DMS114 treated with DMSO at 0.1 percent for 48 hours (cell line): ENCODE results near the gene ACTN1.
"Not testable (repeated sequence)": the region's sequence is repeated elsewhere in the genome, so short reads cannot be mapped to it uniquely, and the experiment has no call there.

Source experiments
- DNase-seq: peaks from one replicate; lab custom pipeline; 2025; ENCODE audit not compliant: unreplicated experiment; lab: John Stamatoyannopoulos, UW

The ACTN1 gene

DNA sequence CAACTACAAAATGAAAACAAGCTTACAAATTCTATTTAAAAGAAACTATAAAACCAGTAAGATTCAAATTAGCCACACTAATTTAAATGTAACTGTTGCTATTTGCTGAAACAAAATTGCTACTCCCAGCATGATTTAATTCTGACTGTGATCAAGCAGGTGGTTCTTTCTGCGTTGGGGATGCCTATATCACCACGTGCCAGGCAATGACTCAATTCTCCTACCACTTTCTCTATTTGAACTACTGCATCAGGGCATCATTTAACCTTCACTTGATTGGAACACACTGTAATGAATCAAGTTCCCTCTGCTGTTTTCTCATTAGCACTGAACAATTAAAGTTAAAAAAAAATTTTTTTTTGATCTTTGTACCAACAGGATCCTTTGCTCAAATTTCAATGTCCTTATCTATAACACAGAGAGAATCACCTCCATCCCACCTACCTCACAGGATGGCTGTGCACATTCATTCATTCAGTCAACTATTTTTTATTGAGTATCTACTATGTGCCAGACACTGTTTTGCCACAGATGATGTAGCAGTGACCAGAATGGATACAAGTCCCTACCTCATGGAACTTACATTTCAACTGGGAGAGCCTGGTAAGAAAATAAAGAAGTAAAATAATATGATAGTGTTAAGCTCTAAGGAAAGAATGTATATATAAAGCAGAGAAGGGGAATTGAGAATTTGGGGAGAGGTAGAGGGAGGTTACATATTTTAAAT lies 8.0 kb upstream of the ACTN1 start:
- no peak for DNase-seq

DNA sequence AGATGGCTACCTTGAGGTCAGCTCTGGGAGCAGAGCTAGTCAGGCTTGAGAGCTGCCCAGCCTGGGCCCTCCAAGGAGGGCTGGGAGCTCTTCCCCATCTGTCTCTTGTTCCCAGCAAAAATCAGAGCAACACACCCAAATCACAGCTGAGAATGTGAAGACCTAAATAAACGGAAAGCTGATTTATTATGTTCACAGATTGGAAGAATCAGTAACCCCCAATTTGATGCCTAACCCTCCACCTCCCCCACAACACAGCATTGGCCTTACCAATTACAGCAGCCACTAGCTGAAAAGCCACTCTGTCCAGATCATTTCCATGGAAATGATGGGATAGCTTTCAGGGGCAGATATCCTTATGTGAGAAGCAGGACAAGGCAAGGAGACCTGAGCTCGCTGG lies 7.1 kb upstream of the ACTN1 start:
- DNase-seq: no peak

DNA sequence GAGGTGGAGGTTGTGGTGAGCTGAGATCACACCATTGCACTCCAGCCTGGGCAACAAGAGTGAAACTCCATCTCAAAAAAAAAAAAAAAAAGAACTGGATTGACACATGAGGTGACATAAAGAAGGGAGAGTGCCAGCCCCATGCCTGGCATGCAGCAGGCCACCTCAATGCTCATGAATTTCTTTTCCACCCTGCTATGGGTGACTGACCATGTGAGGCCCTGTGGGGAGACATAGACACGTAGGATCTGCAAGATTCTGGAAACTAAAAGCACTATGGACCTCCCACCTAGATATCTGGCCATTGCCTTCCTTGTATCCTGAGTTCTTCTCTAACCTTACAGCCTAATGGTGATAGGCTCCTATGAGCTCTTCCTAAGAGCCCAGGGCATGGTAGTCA lies 5.6 kb upstream of the ACTN1 start:
- DNase-seq: no peak

DNA sequence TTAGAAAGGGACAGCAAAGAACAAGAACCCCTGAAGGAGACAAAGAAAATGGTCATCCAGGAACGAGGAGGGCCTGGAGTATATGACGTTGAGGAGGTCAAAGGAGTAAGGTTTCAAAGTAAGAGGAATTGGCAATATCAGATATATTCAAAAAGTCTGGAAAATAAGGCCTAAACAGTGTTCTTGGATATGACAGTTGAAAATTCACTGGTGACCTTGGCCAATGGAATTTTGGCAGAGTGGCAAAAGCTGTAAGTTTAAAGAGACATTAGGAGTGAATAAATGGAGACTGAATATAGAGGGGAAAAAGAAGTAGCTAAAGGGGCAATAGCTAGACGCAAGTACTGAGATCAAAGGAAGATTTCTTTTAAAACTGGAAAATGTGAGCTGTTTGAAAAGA lies 4.1 kb upstream of the ACTN1 start:
- no peak for DNase-seq

DNA sequence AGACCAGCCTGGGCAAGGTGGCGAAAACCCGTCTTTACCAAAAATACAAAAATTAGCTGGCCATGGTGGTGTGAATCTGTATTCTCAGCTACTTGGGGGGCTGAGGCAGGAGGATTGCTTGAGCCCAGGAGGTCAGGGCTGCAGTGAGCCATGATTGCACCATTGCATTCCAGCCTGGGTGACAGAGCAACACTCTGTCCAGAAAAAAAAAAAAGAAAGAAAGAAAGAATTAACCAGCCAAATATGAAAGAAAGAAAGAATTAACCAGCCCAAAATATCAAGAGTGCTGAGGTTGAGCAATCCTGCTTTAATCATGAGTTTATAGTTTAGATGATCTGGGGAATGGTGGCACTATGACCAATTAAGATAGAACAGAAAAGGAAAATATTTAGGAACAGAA lies 3.5 kb upstream of the ACTN1 start:
- no peak for DNase-seq

DNA sequence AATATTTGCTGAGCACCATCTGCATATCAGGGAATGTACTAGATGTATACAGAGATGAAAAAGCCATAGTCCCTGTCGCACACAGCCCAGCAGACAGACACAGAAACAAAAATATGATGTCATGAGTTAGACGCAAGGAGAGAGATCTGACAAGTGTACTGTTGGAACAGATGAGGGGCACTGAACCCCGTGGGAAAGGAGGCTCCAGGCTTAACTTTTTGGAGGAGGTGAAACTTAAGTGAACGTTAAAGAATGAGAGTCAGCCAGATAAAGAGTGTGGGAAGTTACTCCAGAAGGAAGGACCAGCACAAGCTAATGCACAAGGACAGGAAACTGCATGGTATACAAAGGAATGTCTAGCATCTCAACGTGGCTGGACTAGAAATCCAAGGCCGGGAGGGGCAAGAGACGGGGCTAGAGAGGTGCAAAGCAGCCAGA lies 2.5 kb upstream of the ACTN1 start:
- DNase-seq: no peak

DNA sequence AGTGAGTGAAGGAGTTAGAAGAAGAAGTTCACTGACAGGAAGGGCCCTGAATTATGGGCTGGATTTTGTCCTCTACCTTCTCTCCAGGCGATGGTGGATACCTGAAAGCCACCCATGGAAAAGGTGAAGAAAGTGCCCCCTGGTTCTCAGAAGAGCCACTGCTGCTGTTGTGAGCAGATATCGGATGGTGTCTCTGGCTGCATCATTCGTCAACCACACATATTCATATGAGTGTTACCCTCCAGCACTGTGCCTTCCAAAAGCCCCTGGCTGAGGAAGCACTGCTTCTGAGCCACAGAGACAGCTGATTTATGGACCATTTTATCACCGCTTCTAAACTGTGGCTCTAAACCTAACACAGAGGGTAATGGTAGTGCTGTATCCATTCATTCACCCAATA lies 2.0 kb upstream of the ACTN1 start:
- no peak for DNase-seq

DNA sequence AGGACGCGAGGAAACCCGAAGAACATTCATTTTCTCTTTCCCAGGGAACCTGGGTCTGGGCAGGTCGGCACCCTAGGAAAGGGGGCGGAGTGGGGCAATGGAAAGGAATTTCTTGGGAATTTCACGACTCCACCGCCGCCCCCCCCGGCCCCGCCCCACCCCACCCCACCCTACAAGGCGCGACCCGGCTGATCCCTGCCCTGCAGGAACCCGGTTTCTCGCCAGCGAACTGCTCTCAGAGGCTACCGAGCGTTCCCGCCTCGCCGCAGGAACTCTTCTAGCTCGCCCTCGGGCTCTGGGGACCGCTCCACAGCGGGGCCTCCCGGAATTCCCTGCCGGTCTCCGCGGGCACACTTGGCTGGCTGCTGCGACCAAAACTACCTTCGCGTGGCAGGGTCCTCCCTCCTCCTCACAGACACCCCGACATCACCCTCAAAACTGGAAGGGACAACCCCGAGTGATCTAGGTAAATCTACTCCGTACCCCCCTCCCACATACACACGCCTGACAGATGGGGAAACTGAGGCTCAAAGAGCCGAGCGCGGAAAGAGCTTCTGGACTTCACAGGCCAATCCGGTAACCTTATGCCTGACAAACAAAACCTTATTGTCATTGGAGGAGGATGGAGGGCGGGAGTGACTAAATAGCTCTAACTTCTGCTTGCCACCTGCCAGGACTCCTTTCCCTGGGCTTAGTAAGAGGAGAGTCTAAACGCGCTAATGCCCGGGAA lies 785 bp upstream of the ACTN1 start:
- DNase-seq: no peak

DNA sequence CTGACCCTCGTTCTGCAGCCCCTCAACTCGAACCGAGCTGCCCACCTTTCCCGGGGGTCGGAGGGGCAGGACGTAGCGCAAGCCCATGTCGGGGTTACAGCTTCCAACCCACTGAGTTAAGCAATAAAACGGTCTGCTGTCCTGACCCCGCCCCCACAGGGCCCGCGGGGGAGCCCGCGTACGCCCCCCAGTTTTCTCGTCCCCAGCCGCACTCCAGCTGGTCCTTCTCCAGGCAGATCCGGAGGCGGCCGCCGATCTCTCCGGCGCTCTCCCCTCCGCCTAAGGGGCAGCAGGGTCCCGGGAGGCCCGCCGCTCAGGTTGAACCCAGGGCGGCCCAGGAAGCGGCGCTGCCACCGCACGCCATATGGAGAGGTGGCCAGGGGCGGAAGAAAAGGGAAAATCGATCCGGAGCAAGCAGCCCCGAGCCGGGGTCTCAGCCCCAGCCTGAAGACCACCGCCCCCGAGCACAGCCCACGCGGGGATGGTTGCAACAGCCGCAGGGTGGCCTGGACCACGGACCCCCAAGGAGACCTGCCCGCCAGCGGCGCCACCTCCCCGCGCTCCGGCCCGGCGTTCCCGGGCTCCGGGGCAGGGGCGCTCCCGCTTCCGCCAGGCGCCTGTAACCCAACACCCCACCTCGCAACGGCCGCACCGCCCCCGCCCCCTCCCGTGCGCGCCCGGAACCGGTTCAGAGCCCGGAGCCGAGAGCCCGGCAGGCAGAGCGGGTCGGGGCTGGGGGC lies 760 bp downstream of the ACTN1 start:
- DNase-seq: no peak

DNA sequence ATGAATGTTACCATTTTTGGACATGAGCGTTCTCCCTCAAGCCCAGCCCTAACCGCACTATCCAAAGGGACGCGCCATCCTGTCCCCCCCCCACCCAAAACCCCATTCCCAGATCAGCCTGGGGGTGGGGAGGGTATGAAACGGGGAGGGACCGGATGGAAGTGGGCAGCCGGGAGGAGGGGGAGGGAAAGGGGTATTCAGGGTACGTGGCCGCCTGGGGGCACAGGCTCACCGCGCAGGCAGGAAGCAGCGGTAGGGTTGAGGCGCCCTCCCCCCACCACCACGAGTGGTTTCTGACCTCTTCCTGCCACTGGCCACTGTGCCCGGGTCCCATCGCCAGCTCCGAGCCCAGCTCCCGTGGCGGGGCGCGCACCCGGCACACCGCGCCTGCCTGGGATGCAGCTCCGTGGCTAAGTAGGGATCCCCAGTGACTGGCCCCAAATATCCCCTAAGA lies 1.4 kb downstream of the ACTN1 start:
- no peak for DNase-seq

DNA sequence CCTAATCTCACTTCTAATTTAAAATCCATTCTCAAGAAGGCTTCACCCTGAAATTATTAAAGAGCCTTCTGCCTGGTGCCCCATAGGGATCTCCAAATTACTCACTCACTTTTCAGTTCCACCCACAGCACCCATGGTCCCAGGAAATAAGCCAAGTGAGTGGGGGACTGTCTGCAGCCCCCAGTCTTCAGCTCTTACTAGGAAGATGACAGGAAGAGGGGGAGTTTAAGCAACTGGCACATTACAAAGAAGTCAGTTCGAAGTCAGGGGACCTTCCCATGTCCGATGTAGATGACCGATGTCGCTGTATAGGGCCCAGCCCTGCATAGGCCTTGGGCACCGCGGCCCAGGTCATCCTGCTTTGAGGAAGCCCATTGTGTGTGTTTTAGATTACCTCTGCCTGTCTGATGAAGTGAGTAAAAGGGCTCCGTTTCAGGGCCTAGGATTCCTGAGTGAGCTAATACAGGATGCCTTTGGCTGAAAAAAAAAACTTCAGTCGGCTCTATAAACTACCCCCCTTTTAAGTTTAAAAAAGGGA lies 1.9 kb downstream of the ACTN1 start:
- no peak for DNase-seq

DNA sequence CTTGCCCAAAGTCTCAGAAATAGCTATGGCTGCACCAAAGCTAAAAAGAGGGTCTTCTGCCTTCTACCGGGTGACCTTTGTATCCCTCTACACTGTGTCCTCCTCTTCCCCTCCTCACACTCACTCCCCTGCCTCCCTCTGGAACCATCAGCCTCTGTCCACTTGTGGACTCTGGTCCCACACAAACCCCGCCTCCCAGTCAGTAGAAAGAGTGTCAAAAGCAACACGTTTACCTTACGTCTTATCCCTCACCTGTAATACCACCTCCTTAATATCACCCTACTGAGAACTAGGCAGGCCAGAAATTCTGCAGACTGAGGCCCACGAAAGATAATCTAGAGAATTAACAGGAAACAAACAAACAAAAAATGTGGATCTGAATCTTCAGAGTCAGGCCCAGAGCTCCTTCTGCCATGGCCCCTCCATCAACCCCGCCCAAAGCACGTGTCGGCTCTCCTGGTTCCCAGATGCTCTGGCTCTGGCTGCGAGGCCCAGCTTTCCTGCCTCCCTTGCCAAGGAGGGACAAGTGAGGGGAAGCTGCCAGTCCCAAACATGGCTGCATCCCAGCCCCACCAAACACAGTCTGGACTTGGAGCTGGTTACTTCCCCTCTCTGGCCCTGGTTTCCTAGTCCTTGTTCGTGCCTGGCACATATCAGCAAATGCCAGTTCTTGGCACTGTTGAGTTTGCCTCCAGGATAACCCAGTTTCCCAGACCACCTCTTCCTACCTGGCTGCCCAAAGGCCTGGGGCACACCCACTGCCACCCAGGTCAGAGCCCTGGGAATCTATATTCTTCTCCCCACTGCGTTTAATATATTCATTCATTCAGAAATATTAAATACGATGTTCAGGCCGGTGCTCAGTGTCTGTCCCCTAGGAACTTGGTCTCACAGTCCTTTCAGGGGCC lies 2.7 kb downstream of the ACTN1 start:
- DNase-seq: no peak

DNA sequence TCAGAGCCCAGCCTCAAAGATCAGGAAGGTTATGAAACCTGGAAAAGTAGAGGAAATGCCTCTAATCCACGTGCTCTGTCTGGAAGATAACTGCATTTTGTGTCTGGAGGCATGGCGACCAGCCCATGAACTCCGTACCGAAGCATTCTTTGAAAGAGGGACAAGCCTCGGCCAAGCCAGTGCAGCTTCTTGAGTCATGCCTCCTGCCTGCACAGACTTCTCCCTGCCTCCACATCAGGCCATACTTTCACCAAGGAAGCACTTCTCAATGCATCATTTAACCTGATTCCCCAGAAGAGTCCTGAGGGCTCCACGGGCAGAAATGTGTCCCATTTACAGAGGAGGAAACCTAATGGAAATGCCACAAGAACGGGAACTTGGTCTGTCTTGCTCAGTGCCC lies 3.4 kb downstream of the ACTN1 start:
- DNase-seq: no peak

DNA sequence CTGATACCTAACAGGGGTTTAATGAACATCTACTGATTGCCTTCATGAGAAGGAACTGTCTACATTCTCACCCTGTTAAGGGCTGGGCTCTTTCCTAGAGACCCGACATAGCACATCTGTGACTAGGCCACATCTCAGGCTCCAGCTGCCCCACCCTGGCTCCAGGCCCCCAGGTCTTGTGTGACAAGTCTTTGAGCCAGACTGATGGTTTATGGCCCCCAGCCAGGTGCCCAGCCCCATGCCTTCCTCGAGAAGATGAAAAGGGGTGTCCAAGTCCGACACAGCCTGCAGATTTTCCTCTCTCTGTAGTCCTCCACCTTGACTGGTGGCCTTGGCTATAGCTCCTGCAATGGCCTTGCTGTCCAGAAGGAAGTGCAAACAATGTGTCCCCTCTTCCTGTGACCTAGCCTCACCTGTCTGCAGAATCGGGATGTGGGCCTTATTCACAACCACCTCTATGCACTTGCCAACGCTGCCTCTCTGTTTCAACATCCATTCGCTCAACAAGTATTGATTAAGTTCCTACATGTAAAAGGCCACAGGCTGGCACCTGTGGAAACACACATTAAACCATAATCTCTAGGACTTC lies 4.2 kb downstream of the ACTN1 start:
- DNase-seq: no peak

DNA sequence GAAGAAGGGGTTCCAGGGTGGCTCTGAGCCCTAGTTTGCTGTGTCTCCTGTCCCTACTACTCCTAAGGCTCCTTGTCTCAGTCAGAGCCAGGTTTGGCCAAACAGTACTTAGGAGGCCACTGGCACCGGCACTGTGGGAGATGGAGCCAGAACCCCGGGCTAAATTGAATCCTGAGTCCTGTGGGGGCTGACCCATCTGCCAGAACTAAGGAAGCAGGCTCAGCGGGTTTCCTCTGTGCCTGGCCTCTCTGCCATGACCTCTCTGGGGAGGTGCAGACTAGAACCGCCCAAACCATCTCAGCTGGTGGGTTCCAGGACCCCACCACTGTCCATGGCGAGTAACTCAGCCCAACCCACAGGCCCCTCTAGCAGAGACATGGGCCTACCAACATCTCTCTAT lies 5.5 kb downstream of the ACTN1 start:
- no peak for DNase-seq

DNA sequence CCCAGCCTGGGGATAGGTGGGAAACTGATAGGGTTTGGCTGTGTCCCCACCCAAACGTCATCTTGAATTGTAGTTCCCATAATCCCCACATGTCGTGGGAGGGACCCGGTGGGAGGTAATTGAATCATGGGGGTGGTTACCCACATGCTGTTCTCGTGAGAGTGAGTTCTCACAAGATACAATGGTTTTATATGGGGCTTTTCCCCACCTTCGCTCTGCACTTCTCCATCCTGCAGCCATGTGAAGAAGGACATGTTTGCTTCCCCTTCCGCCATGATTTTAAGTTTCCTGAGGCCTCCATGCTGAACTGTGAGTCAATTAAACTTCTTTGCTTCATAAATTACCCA lies 5.9 kb downstream of the ACTN1 start:
- not testable (repeated sequence) for DNase-seq

DNA sequence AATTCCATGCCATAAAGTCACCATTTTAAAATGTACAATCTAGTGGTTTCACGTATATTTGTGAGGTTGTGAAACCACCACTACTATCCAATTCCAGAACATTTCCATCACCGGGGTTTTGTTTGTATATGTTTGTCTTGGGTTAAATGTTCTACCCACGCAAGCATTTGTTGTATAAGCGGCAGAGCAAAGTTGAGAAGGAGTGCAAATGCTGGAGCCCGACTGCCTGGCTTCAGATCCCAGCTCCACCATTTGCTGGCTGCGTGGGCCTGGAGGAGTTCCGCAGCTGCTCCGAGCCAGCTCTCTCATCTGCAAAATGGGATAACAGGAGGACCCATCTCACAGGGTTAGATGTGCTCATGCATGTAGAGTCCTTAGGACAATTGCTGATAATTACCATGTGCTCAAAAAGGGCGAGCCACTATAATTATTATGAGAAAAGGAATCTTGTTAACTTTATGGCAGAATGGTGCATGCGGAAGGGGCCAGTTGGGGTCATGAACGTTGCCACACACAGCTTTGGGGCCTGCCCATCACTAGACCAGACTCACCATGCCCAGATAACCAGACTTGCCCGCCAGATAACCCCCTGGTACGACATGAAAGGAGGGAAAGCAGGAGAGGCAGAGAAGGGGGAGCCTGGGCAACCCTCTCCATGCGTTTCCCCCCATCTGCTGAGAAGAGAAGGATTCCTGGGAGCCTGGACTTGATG lies 6.4 kb downstream of the ACTN1 start:
- no peak for DNase-seq

DNA sequence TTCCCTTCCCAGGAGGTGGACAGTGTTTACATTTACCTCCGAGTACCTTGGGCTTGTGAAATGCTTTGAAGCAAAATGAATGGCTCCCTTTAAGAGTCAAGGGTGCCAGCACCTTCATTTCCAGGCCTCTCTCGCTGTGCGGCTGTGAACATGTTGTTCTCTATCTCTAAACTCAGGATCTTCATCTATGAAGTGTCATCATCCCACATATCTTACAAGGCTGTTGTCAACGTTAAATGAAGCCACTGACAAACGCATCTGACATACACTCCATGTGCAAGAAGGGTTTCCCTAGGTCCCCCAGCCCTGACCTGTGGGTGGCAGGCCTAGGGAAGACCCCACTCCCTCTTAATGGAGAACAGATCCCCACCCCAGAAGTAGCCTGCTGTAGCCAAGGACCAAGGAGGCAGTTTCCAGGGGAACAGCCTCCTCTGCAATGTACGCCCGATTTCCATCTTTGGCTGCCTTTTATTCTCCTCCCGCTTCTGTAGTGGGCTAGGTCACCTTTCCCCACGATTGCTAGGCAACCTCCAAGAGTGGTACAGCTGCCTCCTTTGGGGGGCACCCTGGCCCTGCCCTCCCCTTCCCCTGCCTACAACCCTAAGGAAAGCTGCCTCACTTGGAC lies 7.6 kb downstream of the ACTN1 start:
- no peak for DNase-seq

DNA sequence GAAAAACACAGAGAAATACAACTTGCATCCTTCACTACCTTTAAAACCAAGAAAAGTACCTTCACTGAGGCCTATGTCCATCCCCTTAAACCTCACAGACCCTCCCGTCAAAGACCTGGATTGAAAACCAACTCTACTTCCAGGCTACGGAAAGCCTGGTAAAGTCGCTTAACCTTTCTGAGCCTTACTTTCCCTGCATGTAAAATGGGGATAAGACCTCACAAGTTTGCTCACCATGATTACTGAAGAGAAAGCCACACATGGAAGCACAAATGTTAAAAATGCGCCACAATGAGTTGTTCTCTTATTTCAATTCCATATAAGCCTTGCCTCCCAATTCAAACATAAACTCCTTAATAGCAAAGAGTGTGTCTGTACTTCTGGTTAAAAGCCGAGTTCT lies 8.4 kb downstream of the ACTN1 start:
- no peak for DNase-seq
